SU-DHL-6 (cell line): ENCODE data around the gene ZC3H4.

ENCODE experiments used
- H2AFZ ChIP-seq: fragments of 200-600 bp; sonication (generic); 2 replicates; pipeline ENCODE4 v1.6.1; 2014; ENCODE audit warnings: low read depth, mild to moderate bottlenecking, moderate library complexity, mixed read lengths, antibody characterized with exemption, low read length; ENCODE audit not compliant: severe bottlenecking
- H3F3A ChIP-seq: fragments of 200-600 bp; shearing (Covaris generic); 2 replicates; pipeline ENCODE4 v1.6.0; 2016; ENCODE audit warnings: antibody characterized with exemption, mild to moderate bottlenecking; ENCODE audit not compliant: insufficient read depth
- H3K27ac ChIP-seq: fragments of 200-600 bp; sonication (generic); 2 replicates; pipeline ENCODE4 v1.5.1; 2016; ENCODE audit warnings: low read depth, mild to moderate bottlenecking, low read length, moderate library complexity, mixed read lengths
- H3K27me3 ChIP-seq: fragments of 200-600 bp; sonication (generic), shearing (Covaris generic); 2 replicates; pipeline ENCODE4 v1.6.0; 2014; ENCODE audit warnings: mild to moderate bottlenecking, low read length
- H3K36me3 ChIP-seq: fragments of 200-600 bp; sonication (generic); 2 replicates; pipeline ENCODE4 v1.6.1; 2014; ENCODE audit warnings: mild to moderate bottlenecking, low read length, mixed read lengths
- H3K4me2 ChIP-seq: fragments of 300-600, 200-600 bp; shearing (Covaris generic), sonication (generic); 2 replicates; pipeline ENCODE4 v1.6.0; 2014; ENCODE audit warnings: low read length, low read depth, mild to moderate bottlenecking; ENCODE audit not compliant: poor library complexity, severe bottlenecking
- H3K4me3 ChIP-seq: fragments of 200-600 bp; sonication (generic); 2 replicates; pipeline ENCODE4 v1.5.1; 2014; ENCODE audit warnings: antibody characterized with exemption, low read length, mild to moderate bottlenecking, mixed read lengths; ENCODE audit not compliant: insufficient read depth, poor library complexity, severe bottlenecking
- H3K79me2 ChIP-seq: fragments of 200-600 bp; sonication (generic); 2 replicates; pipeline ENCODE4 v1.6.1; 2014; ENCODE audit warnings: mild to moderate bottlenecking, low read length, moderate library complexity; ENCODE audit not compliant: insufficient read depth
- H3K9ac ChIP-seq: fragments of 200-600 bp; sonication (generic); 2 replicates; pipeline ENCODE4 v1.7.0; 2014; ENCODE audit warnings: mild to moderate bottlenecking, low read length
- H3K9me2 ChIP-seq: fragments of 200-600 bp; sonication (generic); replicated peaks from 2 replicates; pipeline ENCODE4 v1.6.1; 2014; ENCODE audit warnings: low read length; ENCODE audit not compliant: insufficient read depth
- H3K9me3 ChIP-seq: fragments of 200-600 bp; sonication (generic); 2 replicates; pipeline ENCODE4 v1.6.1; 2014; ENCODE audit warnings: low read length, mixed read lengths; ENCODE audit not compliant: insufficient read depth
- H4K20me1 ChIP-seq: fragments of 200-600 bp; sonication (generic); 2 replicates; pipeline ENCODE4 v1.6.1; 2014; ENCODE audit warnings: low read depth, mild to moderate bottlenecking, antibody characterized with exemption, low read length, moderate library complexity, mixed read lengths
- EZH2phosphoT487 ChIP-seq: fragments of 200-600 bp; sonication (generic), shearing (Covaris generic); conservative IDR thresholded peaks from 2 replicates; pipeline ENCODE4 v1.6.1; 2018; ENCODE audit warnings: mild to moderate bottlenecking, antibody characterized with exemption, low read length, moderate library complexity, mixed read lengths
- TF ChIP-seq, protein P1 (sequence below): fragments of 200-600 bp; sonication (generic); IDR thresholded peaks from one replicate; pipeline ENCODE4 v1.5.1; 2017; ENCODE audit warnings: antibody characterized with exemption, mild to moderate bottlenecking, low read length, moderate library complexity; ENCODE audit not compliant: insufficient read depth, poor library complexity, severe bottlenecking

Gene ZC3H4

DNA sequence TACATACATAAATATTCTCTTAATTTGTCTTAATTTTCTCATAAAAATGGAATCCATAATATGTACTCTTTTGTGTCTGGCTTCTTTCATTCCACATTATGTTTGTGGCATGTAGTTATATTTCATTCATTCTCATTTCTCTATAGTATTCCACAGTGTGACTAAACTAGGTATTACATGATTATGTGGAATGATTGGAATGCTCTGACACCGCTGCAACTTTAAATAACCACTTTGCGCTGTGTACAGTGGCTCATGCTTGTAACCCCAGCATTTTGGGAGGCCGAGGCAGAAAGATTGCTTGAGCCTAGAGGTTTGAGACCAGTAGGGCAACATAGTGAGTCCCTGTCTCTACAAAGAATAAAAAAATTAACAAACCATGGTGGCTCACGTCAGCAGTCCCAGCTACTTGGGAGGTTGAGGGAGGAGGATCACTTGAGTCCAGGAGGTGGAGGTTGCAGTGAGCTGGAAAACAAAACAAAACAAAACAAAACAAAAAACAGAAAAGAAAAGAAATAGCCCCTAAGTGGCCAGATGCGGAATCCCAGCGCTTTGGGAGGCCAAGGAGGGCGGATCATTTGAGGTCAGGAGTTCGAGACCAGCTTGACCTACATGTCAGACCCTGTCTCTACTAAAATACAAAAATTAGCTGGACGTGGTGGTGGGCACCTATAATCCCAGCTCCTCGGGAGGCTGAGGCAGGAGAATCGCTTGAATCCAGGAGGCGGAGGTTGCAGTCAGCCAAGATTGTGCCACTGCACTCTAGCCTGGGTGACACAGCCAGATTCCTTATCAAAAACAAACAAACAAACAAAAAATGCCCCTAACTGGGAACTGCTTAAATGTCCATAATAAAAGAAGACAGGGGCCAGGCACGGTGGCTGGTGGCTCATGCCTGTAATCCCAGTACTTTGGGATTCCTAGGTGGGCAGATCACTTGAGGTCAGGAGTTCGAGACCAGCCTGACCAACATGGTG is 9.1 kb upstream of the ZC3H4 start:
- no peak overlapping the region for H3K4me2 ChIP-seq
- no peak overlapping the region for H3K27ac ChIP-seq

DNA sequence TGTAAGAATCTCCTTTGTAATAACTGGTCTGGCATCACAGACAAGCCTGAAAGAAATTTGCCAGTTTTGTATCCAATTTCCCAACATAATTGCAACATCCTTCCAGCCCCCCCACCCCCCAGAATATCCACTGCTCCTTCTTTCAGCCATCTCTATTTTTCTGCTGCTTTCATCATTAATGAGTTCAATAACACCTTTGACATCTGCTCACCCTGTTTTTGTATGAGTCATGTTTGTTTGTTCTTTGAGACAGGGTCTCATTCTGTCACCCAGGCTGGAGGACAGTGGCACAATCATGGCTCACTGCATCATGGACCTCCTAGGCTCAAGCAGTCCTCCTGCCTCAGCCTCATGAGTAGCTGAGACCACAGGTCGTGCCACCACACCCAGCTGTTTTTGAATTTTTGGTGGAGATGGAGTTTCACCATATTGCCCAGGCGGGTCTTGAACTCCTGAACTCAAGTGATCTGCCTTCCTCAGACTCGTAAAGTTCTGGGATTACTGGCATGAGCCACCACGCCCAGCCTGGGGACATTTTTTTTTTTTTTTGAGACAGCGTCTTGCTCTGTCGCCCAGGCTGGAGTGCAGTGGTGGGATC is 7.0 kb upstream of the ZC3H4 start:
- Histone ChIP-seq H3K27me3 (no peaks in the 10 kb centered on the region), H3K36me3 (no peaks in the 10 kb centered on the region), H4K20me1 (no peaks in the 10 kb centered on the region), H3K9me3 (no peaks in the 10 kb centered on the region), H3K4me3 (no peak overlapping the region), H3K79me2 (no peaks in the 10 kb centered on the region), H3F3A (no peaks in the 10 kb centered on the region), H3K4me2 (no peak overlapping the region), H2AFZ (no peak overlapping the region), H3K27ac (no peak overlapping the region), H3K9ac (no peak overlapping the region), H3K9me2 (no peaks in the 10 kb centered on the region)
- TF ChIP-seq, protein P1, sequence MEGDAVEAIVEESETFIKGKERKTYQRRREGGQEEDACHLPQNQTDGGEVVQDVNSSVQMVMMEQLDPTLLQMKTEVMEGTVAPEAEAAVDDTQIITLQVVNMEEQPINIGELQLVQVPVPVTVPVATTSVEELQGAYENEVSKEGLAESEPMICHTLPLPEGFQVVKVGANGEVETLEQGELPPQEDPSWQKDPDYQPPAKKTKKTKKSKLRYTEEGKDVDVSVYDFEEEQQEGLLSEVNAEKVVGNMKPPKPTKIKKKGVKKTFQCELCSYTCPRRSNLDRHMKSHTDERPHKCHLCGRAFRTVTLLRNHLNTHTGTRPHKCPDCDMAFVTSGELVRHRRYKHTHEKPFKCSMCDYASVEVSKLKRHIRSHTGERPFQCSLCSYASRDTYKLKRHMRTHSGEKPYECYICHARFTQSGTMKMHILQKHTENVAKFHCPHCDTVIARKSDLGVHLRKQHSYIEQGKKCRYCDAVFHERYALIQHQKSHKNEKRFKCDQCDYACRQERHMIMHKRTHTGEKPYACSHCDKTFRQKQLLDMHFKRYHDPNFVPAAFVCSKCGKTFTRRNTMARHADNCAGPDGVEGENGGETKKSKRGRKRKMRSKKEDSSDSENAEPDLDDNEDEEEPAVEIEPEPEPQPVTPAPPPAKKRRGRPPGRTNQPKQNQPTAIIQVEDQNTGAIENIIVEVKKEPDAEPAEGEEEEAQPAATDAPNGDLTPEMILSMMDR, result no peak
- TF ChIP-seq EZH2phosphoT487, result no peak

More for the DNA sequence above, 9.1 kb upstream of the ZC3H4 start:
- Histone ChIP-seq H3K4me3 (no peak overlapping the region), H3K9ac (no peak overlapping the region), H2AFZ (no peak overlapping the region), H3F3A (no peaks in the 10 kb centered on the region), H3K9me3 (no peaks in the 10 kb centered on the region), H3K79me2 (no peaks in the 10 kb centered on the region), H3K36me3 (no peaks in the 10 kb centered on the region), H3K27me3 (no peaks in the 10 kb centered on the region), H4K20me1 (no peaks in the 10 kb centered on the region), H3K9me2 (no peaks in the 10 kb centered on the region)
- TF ChIP-seq, protein P1, result no peak
- no peak for TF ChIP-seq EZH2phosphoT487

- Histone ChIP-seq H3K79me2 (peaks cover 30% of the 10 kb centered on the region), H3K9ac (peak overlapping the region; percentile 100), H3K27me3 (no peaks in the 10 kb centered on the region), H4K20me1 (no peaks in the 10 kb centered on the region), H3K27ac (peak overlapping the region; percentile 97; the same call in 1 of the 2 replicates), H3F3A (peaks cover 33% of the 10 kb centered on the region), H2AFZ (no peak overlapping the region), H3K9me2 (no peaks in the 10 kb centered on the region), H3K4me3 (peak overlapping the region; percentile 70), H3K9me3 (no peaks in the 10 kb centered on the region), H3K36me3 (peaks cover 11% of the 10 kb centered on the region; the same call in 1 of the 2 replicates), H3K4me2 (peak overlapping the region; percentile 79)
- TF ChIP-seq, protein P1, result no peak
- no peak for TF ChIP-seq EZH2phosphoT487
Observed at GRCh38 chr19:47113850-47114651, 475 bp upstream of the ZC3H4 start.
